ELR (cell line): ENCODE data around the gene SNAP91.
A peak's percentile ranks its signal among the peaks of the same experiment; 100 is the strongest.
"Not testable (repeated sequence)": the region's sequence is repeated elsewhere in the genome, so short reads cannot be mapped to it uniquely, and the experiment has no call there.

ENCODE experiments used
- DNase-seq: peaks from one replicate; pipeline ENCODE4 v3.0.0-alpha.2; 2015; ENCODE audit warnings: low read depth

Gene SNAP91

GRCh38 chr6:83708970-83709747 is at the start of gene SNAP91:
SNAP91 (minus strand) TSS chr6:83709101; CDS start chr6:83707927, 1,174 bp downstream.
- DNase-seq: no peak

GRCh38 chr6:83758533-83758932 is 49.6 kb upstream of the SNAP91 start:
- no peak for DNase-seq

GRCh38 chr6:83757021-83757420 is 48.1 kb upstream of the SNAP91 start:
- DNase-seq: no peak

DNA sequence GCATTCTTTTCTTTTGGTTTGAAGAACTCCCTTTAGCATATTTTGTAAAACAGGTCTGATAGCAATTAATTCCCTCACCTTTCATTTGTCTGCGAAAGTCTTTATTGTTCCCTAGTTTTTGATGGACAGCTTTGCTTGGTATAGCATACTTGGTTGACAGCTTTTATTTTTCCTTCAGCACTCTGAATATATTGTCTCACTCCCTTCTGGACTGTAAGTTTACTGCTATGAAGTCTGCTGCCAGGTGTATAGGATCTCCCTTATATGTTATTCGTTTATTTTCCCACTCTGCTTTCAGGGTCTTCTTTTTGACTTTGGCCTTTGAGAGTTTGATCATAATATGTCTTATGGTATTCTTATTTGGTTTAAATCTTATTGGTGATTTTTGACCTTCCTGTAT is 47.7 kb upstream of the SNAP91 start:
- DNase-seq: no peak

DNA sequence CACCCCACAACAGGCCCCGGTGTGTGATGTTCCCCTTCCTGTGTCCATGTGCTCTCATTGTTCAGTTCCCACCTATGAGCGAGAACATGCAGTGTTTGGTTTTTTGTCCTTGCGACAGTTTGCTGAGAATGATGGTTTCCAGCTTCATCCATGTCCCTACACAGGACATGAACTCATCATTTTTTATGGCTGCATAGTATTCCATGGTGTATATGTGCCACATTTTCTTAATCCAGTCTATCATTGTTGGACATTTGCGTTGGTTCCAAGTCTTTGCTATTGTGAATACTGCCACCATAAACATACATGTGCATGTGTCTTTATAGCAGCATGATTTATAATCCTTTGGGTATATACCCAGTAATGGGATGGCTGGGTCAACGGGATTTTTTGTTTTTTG is 43.5 kb upstream of the SNAP91 start:
- not testable (repeated sequence) for DNase-seq

- DNase-seq: no peak
These were observed 32.2 kb upstream of the SNAP91 start for GRCh38 chr6:83741089-83741488.

GRCh38 chr6:83735461-83735860 is 26.6 kb upstream of the SNAP91 start:
- no peak for DNase-seq

DNA sequence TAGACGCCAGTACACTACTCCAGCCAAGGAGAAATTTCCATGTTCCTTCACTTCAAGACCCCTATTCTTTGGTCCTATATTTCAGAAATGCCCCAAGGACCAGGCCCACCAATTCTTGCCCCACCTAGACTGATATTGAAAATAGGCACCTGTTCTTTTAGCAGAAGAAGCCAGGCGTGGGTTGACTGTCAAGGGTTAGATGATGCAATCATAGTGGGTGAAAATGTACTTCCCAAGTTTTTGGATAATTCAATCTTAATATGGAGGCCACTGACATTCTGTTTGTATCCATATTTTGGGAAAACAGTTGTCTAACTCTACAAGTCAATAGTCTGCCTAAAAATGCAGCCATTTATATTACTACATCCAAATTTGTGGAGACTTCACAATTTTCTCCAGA is 21.0 kb upstream of the SNAP91 start:
- no peak for DNase-seq

GRCh38 chr6:83722876-83723275 is 14.0 kb upstream of the SNAP91 start:
- no peak for DNase-seq

GRCh38 chr6:83717809-83718208 is 8.9 kb upstream of the SNAP91 start:
- no peak for DNase-seq

DNA sequence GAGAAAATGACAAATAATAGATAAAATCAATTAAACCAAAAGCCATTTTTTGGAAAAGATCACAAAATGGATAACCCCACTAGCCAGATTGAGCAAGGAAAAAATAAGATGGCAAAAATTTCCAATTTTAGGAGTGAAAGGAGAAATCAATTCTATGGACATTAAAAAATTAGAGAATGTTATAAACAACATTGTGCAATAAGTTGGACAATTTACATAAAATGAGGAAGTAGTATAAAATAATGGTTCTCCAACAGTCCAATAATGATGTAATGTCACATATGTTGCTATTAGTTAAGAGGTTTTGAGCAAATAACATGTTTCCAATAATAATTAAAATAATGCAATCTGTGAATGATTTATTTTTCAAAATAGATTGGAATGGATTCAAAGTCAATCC is 3.1 kb upstream of the SNAP91 start:
- no peak for DNase-seq

- no peak for DNase-seq
These were observed 798 bp upstream of the SNAP91 start for GRCh38 chr6:83709748-83710050.

GRCh38 chr6:83708546-83708969 is 343 bp downstream of the SNAP91 start:
- peak; percentile 1 for DNase-seq

GRCh38 chr6:83707829-83708545 is 914 bp downstream of the SNAP91 start:
- DNase-seq: no peak

DNA sequence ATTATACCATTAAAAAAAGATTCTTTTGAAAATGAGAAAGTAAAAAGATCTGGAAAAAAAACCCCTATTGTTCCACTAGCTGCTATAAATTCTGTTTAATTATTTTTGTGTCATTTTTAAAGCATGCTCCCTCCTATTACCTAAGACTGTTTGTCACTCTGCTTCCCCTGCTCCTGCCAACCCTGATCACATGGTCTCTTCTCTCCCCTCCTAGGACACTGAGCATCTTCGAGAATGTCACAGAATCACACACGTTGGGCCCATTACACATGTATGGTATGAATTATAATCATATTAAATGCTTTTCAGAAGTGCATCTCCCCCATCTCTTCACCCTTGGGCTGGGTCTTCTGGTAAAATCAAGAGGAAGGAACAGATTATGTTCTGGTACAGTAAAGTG is 6.2 kb downstream of the SNAP91 start:
- no peak for DNase-seq

GRCh38 chr6:83702077-83702476 is 6.8 kb downstream of the SNAP91 start:
- DNase-seq: no peak

DNA sequence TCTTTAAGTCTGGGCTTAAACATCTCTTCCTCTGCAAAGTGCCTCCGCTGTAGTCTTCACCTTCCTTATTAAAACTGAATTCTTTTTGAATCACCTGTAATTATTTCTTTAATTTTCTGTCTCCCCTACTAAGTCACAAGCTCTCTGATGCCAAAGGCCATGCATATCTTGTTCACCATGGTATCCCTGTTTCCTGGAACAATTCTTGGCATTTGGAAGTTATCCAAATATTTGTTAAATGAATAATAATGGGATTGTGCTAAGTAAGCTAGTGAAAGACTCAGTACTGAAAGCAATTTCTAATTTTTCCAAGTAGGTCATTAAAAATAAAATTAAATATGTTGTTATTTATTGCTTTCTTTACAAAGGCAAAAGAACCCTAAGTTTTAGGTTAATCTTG is 12.2 kb downstream of the SNAP91 start:
- DNase-seq: peak; percentile 12

DNA sequence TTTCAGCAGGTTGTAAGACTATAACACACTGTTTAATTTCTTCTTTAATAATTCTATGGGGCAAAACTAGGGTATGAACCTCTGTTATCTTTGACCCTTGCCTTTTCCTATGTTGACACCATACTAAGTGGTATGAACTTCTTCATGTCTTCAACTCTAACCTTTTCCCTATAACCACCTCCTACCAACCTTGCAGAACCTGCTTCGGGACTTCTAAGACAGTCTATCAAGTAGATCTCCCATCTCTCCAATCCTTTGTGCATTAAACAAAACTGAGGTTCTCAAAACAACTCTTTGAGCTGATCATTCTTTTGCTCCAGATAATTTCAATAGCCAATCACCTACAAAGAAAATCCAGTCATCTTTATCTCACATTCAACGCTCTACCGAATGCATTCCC is 23.4 kb downstream of the SNAP91 start:
- DNase-seq: no peak

- DNase-seq: no peak
These were observed 31.1 kb downstream of the SNAP91 start for GRCh38 chr6:83677791-83678190.

GRCh38 chr6:83637953-83638352 is 70.9 kb downstream of the SNAP91 start:
- no peak for DNase-seq

GRCh38 chr6:83636800-83637199 is 72.1 kb downstream of the SNAP91 start:
- no peak for DNase-seq

DNA sequence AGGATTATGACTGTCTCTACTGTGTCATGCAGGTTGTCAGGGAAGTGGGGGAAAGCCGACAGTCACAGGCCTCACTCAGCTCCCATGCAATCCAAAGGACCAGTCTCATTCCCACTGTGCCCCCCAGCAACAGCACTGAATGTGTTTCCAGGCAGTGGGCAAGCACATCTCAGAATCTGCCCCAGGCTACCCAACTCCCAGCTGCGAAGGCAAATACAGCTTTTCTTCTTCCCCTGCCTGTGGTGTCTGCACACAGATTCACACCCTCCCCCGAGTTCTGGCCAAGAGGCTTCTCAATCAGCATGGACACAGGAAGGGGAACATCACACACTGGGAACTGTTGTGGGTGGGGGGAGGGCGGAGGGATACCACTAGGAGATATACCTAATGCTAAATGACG is 75.3 kb downstream of the SNAP91 start:
- no peak for DNase-seq

DNA sequence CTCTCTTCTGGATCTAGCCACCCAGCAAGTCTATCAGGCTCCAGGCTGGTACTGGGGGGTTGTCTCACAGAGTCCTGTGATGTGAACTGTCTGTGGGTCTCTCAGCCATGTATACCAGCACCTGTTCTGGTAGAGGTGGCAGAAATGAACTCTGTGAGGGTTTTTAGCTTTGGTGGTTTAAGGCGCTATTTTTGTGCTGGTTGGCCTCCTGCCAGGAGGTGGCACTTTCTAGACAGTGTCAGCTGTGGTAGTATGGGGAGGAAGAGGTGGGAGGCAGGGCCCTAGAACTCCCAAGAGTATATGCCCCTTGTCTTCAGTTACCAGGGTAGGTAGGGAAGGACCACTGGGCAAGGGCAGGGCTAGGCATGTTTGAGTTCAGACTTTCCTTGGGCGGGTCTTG is 75.8 kb downstream of the SNAP91 start:
- DNase-seq: no peak

- DNase-seq: not testable (repeated sequence)
These were observed 79.0 kb downstream of the SNAP91 start for GRCh38 chr6:83629908-83630307.
